NOMO-1 treated with dmso at 0.1 percent for 144 hours (cell line): Measurements from ENCODE around the gene PLBD2.

Experiments
- DNase-seq: peaks from one replicate; lab custom pipeline; 2025; ENCODE audit not compliant: unreplicated experiment; lab: John Stamatoyannopoulos, UW

Gene PLBD2

GRCh38 chr12:113358381-113359132 lies at the start of gene PLBD2:
Gene PLBD2, plus strand, starts transcription at chr12:113358587. Its CDS starts 14 bp downstream, at chr12:113358601.
- DNase-seq: peak; percentile 94

GRCh38 chr12:113310489-113310888 lies 47.9 kb upstream of the PLBD2 start:
- DNase-seq: no peak

- DNase-seq: no peak
Measured at GRCh38 chr12:113314121-113314529, 44.3 kb upstream of the PLBD2 start.

GRCh38 chr12:113315358-113315757 lies 43.0 kb upstream of the PLBD2 start:
- no peak for DNase-seq

- DNase-seq: no peak
Measured at GRCh38 chr12:113316155-113316554, 42.2 kb upstream of the PLBD2 start.

- DNase-seq: no peak
Measured at GRCh38 chr12:113317122-113317521, 41.3 kb upstream of the PLBD2 start.

- no peak for DNase-seq
Measured at GRCh38 chr12:113318046-113318656, 40.2 kb upstream of the PLBD2 start.

- DNase-seq: no peak
Measured at GRCh38 chr12:113318900-113319628, 39.3 kb upstream of the PLBD2 start.

- DNase-seq: no peak
Measured at GRCh38 chr12:113320401-113320800, 38.0 kb upstream of the PLBD2 start.

GRCh38 chr12:113322343-113322742 lies 36.0 kb upstream of the PLBD2 start:
- no peak for DNase-seq

GRCh38 chr12:113325916-113326315 lies 32.5 kb upstream of the PLBD2 start:
- no peak for DNase-seq

GRCh38 chr12:113326775-113327395 lies 31.5 kb upstream of the PLBD2 start:
- no peak for DNase-seq

- no peak for DNase-seq
Measured at GRCh38 chr12:113328368-113328889, 30.0 kb upstream of the PLBD2 start.

- no peak for DNase-seq
Measured at GRCh38 chr12:113329022-113329790, 29.2 kb upstream of the PLBD2 start.

GRCh38 chr12:113329791-113330417 lies 28.5 kb upstream of the PLBD2 start:
- no peak for DNase-seq

- no peak for DNase-seq
Measured at GRCh38 chr12:113330505-113330904, 27.9 kb upstream of the PLBD2 start.

- DNase-seq: no peak
Measured at GRCh38 chr12:113332688-113333417, 25.5 kb upstream of the PLBD2 start.

- DNase-seq: no peak
Measured at GRCh38 chr12:113333418-113333750, 25.0 kb upstream of the PLBD2 start.
